BLaER1 (cell line): ENCODE data around the gene HESX1.

Experiments
- H3K27ac ChIP-seq: shearing (Covaris generic); formaldehyde crosslinking; 2 replicates; pipeline ENCODE4 v1.8.1; 2022
- H3K27me3 ChIP-seq: shearing (Covaris generic); formaldehyde crosslinking; 2 replicates; pipeline ENCODE4 v1.8.1; 2022
- H3K36me3 ChIP-seq: shearing (Covaris generic); formaldehyde crosslinking; 2 replicates; pipeline ENCODE4 v1.8.1; 2022
- H3K4me1 ChIP-seq: shearing (Covaris generic); formaldehyde crosslinking; 2 replicates; pipeline ENCODE4 v1.8.1; 2022
- H3K4me2 ChIP-seq: shearing (Covaris generic); formaldehyde crosslinking; 2 replicates; pipeline ENCODE4 v1.8.1; 2022
- H3K4me3 ChIP-seq: shearing (Covaris generic); formaldehyde crosslinking; 2 replicates; pipeline ENCODE4 v1.8.1; 2022
- H3K9ac ChIP-seq: shearing (Covaris generic); formaldehyde crosslinking; 2 replicates; pipeline ENCODE4 v1.8.1; 2022
- H3K9me3 ChIP-seq: shearing (Covaris generic); formaldehyde crosslinking; 2 replicates; pipeline ENCODE4 v1.8.1; 2022
- H4K20me1 ChIP-seq: shearing (Covaris generic); formaldehyde crosslinking; 2 replicates; pipeline ENCODE4 v1.8.1; 2022
- Cebpa-rat ChIP-seq: shearing (Covaris generic); IDR thresholded peaks from 2 replicates; pipeline ENCODE4 v1.8.1; 2022

The HESX1 gene

DNA sequence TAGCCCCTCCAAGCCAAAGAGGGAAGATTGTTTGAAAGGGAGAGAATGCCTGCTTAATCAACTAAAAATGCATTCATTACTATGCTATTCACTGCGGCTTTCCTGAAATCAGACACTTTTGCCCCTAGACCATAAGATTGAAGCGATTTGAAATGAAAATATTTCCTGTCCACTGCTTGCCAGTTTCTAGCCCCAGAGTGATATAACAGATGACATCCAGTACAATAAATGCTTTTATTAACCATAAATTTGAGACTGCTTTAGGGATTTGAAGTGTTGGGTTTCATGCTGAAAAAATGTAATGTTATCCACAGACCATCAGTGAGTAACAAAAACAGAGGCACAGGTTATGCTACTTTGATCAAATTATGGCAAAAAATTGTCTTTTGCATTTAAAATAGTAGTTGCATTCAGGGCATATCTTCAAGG is 48.7 kb downstream of the HESX1 start:
- TF ChIP-seq Cebpa-rat = no peak

DNA sequence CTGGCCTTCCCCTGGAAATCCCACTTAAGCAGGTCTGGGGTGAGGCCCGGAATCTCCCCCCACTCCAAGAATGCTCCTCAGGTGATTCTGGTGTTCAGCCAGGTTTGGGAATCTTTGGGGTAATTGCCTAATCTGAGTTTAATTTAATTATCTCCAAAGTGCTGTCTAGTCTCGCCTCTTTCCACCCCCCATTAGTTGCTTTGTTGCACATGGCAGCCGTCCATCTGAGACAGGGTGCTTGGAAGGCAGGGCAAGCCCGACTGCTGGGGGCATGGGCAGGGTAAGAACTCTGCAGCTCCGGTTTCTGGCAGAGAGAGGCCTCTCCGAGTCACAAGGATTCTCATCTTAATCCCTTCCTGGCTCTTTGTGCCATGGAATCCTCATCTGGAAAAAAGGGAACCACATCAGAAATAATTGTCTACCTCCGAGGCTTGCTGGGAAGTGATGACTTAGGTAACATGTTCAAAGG is 49.6 kb downstream of the HESX1 start:
- no peaks in the 10 kb centered on the region for H3K36me3 ChIP-seq
- no peaks in the 10 kb centered on the region for H3K9me3 ChIP-seq
- H3K9ac ChIP-seq = no peak overlapping the region
- H3K27ac ChIP-seq = no peak overlapping the region
- no peak for TF ChIP-seq Cebpa-rat
- no peaks in the 10 kb centered on the region for H4K20me1 ChIP-seq
- peaks cover 8% of the 10 kb centered on the region for H3K4me1 ChIP-seq
- no peak overlapping the region for H3K4me3 ChIP-seq
- no peaks in the 10 kb centered on the region for H3K27me3 ChIP-seq
- H3K4me2 ChIP-seq = no peak overlapping the region

More for the DNA sequence above, 48.7 kb downstream of the HESX1 start:
- Histone ChIP-seq H3K4me1 (peaks cover 11% of the 10 kb centered on the region), H3K4me3 (no peak overlapping the region), H4K20me1 (no peaks in the 10 kb centered on the region), H3K9ac (no peak overlapping the region), H3K9me3 (no peaks in the 10 kb centered on the region), H3K27me3 (no peaks in the 10 kb centered on the region), H3K4me2 (no peak overlapping the region), H3K36me3 (no peaks in the 10 kb centered on the region), H3K27ac (no peak overlapping the region)
